ENCODE results near the gene RGS12. TPM values are rescaled to one million over a fixed set of nuclear protein-coding genes. Genes with fewer than 3 reads are reported as not detected.

The RGS12 gene
- total and polyA plus RNA-seq, 2 experiments from 2014 or later = 8.0 to 19.0 TPM

GRCh38 chr4:3261411-3262207, 31.2 kb upstream of the RGS12 start:
- H3F3A ChIP-seq (replicated peaks; ENCODE audit: low read depth) = no peaks in the 10 kb centered on the region
- no peak; the same call in 2 of the 3 replicates for ATAC-seq
- Mint-ChIP-seq H3K36me3 (ENCODE audit: low read depth) (no peaks in the 10 kb centered on the region), H3K4me3 (no peak overlapping the region), H3K27ac (no peak overlapping the region), H3K4me1 (no peaks in the 10 kb centered on the region; the same call in 2 of the 3 replicates), H3K9me3 (no peaks in the 10 kb centered on the region; the same call in 2 of the 3 replicates), H3K27me3 (ENCODE audit: insufficient read depth, low read depth, poor library complexity) (peaks cover 6% of the 10 kb centered on the region)
- no peak overlapping the region for H3K27ac ChIP-seq (ENCODE audit: low read depth)
- DNase-seq (ENCODE audit: low spot score) = no peak
- H3K4me2 ChIP-seq = no peak overlapping the region
- H3K4me1 ChIP-seq (ENCODE audit: insufficient read depth) = no peaks in the 10 kb centered on the region
- no peak for TF ChIP-seq NANOG (IDR thresholded peaks at IDR 0.05; ENCODE audit: borderline replicate concordance)
- no peak for TF ChIP-seq ETS1 (IDR thresholded peaks at IDR 0.05)
- no peak for TF ChIP-seq POLR2AphosphoS5 (IDR thresholded peaks at IDR 0.05; ENCODE audit: low read depth)
- no peak for TF ChIP-seq REST (IDR thresholded peaks at IDR 0.05; ENCODE audit: unreplicated experiment)
- no peak for TF ChIP-seq STAT1 (IDR thresholded peaks at IDR 0.05; ENCODE audit: unreplicated experiment)
- TF ChIP-seq JUNB (IDR thresholded peaks at IDR 0.05; ENCODE audit: unreplicated experiment) = no peak
- TF ChIP-seq CTCF (conservative IDR thresholded peaks at IDR 0.05; ENCODE audit: low read depth in 2 of 2) = no peak
- no peak for TF ChIP-seq CREB1 (CRISPR knock-in tag; IDR thresholded peaks at IDR 0.05; ENCODE audit: low read depth)
- TF ChIP-seq ZNF114 (CRISPR knock-in tag; IDR thresholded peaks at IDR 0.05) = no peak
- TF ChIP-seq EZH2phosphoT487 (IDR thresholded peaks at IDR 0.05; ENCODE audit: unreplicated experiment) = no peak
- TF ChIP-seq EZH2 (IDR thresholded peaks at IDR 0.05; ENCODE audit: low read depth, unreplicated experiment) = no peak
- no peak for TF ChIP-seq ZNF462 (CRISPR knock-in tag; IDR thresholded peaks at IDR 0.05)
- no peak for TF ChIP-seq ZNF331 (CRISPR knock-in tag; IDR thresholded peaks at IDR 0.05; ENCODE audit: low read depth)
- H4K20me1 ChIP-seq (replicated peaks; ENCODE audit: insufficient read depth) = no peaks in the 10 kb centered on the region
- H2AFZ ChIP-seq = no peak overlapping the region
- no peak overlapping the region for H3K4me3 ChIP-seq
- no peaks in the 10 kb centered on the region for H3K9me2 ChIP-seq (ENCODE audit: insufficient read depth)
- no peaks in the 10 kb centered on the region for H3K79me2 ChIP-seq (replicated peaks; ENCODE audit: insufficient read depth)
- H3K36me3 ChIP-seq (ENCODE audit: insufficient read depth) = no peaks in the 10 kb centered on the region
- no peaks in the 10 kb centered on the region for H3K27me3 ChIP-seq (ENCODE audit: insufficient read depth)

All from GM23338 (cell line).